ENCODE results near the gene CHP1.
"Not testable (repeated sequence)": the region's sequence is repeated elsewhere in the genome, so short reads cannot be mapped to it uniquely, and the experiment has no call there.

The CHP1 gene

DNA sequence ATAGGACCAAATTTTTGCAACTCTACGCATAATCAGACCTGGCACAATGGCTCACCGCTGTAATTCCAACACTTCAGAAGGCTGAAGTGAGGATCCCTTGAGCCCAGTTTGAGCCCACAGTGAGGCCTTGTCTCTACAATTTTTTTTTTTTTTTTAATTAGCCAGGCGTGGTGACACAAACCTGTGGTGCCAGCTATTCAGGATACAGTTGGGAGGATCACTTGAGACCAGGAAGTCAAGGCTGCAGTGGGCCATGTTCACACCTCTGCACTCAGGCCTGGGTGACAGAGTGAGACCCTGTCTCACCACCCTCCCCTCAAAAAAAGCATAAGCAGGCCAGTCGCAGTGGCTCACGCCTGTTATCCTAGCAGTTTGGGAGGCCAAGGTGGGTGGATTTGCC, 76.6 kb downstream of the CHP1 start:
- TF ChIP-seq, protein P1, sequence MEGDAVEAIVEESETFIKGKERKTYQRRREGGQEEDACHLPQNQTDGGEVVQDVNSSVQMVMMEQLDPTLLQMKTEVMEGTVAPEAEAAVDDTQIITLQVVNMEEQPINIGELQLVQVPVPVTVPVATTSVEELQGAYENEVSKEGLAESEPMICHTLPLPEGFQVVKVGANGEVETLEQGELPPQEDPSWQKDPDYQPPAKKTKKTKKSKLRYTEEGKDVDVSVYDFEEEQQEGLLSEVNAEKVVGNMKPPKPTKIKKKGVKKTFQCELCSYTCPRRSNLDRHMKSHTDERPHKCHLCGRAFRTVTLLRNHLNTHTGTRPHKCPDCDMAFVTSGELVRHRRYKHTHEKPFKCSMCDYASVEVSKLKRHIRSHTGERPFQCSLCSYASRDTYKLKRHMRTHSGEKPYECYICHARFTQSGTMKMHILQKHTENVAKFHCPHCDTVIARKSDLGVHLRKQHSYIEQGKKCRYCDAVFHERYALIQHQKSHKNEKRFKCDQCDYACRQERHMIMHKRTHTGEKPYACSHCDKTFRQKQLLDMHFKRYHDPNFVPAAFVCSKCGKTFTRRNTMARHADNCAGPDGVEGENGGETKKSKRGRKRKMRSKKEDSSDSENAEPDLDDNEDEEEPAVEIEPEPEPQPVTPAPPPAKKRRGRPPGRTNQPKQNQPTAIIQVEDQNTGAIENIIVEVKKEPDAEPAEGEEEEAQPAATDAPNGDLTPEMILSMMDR (IDR thresholded peaks at IDR 0.05), result no peak
- Histone ChIP-seq H3K27ac (no peak overlapping the region), H3K36me3 (peaks cover 0 to 30% (median 7%) of the 10 kb centered on the region in 3 donors), H3K4me3 (no peak overlapping the region), H3K4me1 (no peaks in the 10 kb centered on the region), H3K27me3 (no peaks in the 10 kb centered on the region), H3K9me3 (no peaks in the 10 kb centered on the region)
- no peak for DNase-seq
- intact Hi-C loops (cut with DNase I; ENCODE audit: low total_unique reads), result no loop called here

DNA sequence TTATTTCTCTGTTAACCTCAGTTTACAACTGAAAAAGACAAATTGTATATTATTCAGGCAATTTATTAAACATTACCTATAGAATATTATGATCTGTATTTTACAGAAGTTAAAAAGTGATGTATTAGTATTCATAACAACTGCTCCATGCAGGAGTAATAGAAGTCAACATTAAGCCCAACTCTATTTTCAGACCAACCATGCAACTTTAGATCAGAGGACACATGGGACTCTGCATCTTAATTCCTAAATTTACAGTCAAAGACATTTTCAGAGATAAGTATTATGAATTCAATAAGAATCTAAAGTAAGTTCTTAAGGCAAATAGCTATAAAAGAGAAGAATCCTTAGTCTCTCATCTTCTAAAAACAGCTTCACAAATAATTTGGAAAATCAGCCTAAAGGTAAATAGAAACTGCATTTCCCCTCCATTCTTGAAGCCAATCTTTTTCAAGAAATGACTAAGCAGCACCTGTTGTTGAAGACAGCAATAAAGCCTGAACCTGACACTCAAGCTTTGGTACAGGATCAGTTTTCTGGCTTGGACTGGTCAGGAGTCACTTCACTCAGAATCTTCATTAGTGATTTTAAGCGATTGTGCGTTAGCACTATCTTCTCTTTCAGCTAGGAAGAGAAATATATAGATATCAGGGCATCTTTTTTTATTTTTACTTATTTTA, 78.3 kb downstream of the CHP1 start:
- Histone ChIP-seq H3K27ac (no peak overlapping the region), H3K36me3 (peaks cover 0 to 30% (median 7%) of the 10 kb centered on the region in 3 donors), H3K27me3 (no peaks in the 10 kb centered on the region), H3K4me1 (no peaks in the 10 kb centered on the region), H3K4me3 (no peak overlapping the region), H3K9me3 (no peaks in the 10 kb centered on the region)
- TF ChIP-seq, protein P1 (IDR thresholded peaks at IDR 0.05), result no peak
- no peak for DNase-seq
- intact Hi-C loops (cut with DNase I; ENCODE audit: low total_unique reads), result no loop called here

DNA sequence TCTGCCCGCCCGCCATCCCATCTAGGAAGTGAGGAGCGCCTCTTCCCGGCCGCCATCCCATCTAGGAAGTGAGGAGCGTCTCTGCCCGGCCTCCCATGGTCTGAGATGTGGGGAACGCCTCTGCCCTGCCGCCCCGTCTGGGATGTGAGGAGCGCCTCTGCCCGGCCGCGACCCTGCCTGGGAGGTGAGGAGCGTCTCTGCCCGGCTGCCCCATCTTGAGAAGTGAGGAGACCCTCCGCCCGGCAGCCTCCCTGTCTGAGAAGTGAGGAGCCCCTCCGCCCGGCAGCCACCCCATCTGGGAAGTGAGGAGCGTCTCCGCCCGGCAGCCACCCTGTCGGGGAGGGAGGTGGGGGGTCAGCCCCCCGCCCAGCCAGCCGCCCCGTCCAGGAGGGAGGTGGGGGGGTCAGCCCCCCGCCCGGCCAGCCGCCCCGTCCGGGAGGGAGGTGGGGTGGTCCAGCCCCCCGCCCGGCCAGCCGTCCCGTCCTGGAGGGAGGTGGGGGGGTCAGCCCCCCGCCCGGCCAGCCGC, 89.8 kb downstream of the CHP1 start:
- DNase-seq; H3K36me3 ChIP-seq; H3K4me3 ChIP-seq; H3K9me3 ChIP-seq; H3K4me1 ChIP-seq; H3K27ac ChIP-seq; H3K27me3 ChIP-seq; intact Hi-C loops (cut with DNase I; ENCODE audit: low total_unique reads): not testable (repeated sequence)

DNA sequence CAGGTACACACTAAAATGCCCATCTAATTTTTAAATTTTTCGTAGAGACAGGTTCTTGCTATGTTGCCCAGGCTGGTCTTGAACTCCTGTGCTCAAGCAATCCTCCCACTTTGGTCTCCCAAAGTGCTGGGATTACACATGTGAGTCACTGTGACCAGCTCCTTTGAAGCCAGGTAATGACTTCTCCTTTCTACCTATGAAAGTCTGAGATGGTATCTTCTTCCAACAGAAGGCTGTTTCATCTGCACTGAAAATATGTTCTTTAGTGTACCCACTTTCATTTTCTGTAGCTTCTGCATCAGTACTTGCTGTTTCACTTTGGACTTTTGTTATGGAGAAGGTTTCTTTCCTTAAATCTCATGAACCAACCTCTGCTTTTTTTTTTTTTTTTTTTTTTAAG, 92.5 kb downstream of the CHP1 start:
- intact Hi-C loops (cut with DNase I; ENCODE audit: low total_unique reads), result no loop called here
- DNase-seq, result no peak
- Histone ChIP-seq H3K4me1 (no peaks in the 10 kb centered on the region), H3K9me3 (no peaks in the 10 kb centered on the region), H3K27ac (no peak overlapping the region), H3K36me3 (peaks cover 0 to 8% (median 0%) of the 10 kb centered on the region in 3 donors), H3K4me3 (no peak overlapping the region), H3K27me3 (no peaks in the 10 kb centered on the region)
- TF ChIP-seq, protein P1 (IDR thresholded peaks at IDR 0.05), result no peak

DNA sequence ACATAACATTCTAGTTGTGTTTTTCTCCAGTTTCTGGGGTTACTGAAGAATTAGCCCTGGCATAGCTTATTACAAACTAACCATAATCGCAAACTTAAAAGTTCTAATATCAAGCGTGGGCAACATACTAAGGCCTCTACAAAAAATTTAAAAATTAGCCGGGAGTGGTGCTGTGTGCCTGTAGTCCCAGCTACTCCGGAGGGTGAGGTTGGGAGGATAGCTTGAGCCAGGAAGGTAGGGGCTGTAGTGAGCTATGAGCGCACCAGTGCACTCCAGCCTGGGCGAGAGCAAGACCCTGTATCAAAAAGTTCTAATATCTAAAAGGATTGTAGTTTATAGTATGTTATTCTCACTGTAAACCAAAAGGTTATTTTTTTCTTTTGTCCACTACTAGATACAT, 100.2 kb downstream of the CHP1 start:
- H3K36me3 ChIP-seq, result no peaks in the 10 kb centered on the region
- DNase-seq, result no peak
- TF ChIP-seq, protein P1 (IDR thresholded peaks at IDR 0.05), result no peak
- H3K4me1 ChIP-seq, result peaks cover 0 to 13% (median 7%) of the 10 kb centered on the region in 4 donors
- no peaks in the 10 kb centered on the region for H3K27me3 ChIP-seq
- H3K4me3 ChIP-seq, result no peak overlapping the region
- H3K9me3 ChIP-seq, result no peaks in the 10 kb centered on the region
- intact Hi-C loops (cut with DNase I; ENCODE audit: low total_unique reads), result no loop called here
- H3K27ac ChIP-seq, result no peak overlapping the region

Measured in tibial artery (tissue), 4 donors.